ENCODE results near the gene FGF16. TPM values are rescaled to one million over a fixed set of nuclear protein-coding genes. Genes with fewer than 3 reads are reported as not detected.
"Not testable (repeated sequence)": the region's sequence is repeated elsewhere in the genome, so short reads cannot be mapped to it uniquely, and the experiment has no call there.

FGF16 gene
- under 1 TPM in 1 of 4 donors, not detected in 3; 0.31 TPM for total RNA-seq

DNA sequence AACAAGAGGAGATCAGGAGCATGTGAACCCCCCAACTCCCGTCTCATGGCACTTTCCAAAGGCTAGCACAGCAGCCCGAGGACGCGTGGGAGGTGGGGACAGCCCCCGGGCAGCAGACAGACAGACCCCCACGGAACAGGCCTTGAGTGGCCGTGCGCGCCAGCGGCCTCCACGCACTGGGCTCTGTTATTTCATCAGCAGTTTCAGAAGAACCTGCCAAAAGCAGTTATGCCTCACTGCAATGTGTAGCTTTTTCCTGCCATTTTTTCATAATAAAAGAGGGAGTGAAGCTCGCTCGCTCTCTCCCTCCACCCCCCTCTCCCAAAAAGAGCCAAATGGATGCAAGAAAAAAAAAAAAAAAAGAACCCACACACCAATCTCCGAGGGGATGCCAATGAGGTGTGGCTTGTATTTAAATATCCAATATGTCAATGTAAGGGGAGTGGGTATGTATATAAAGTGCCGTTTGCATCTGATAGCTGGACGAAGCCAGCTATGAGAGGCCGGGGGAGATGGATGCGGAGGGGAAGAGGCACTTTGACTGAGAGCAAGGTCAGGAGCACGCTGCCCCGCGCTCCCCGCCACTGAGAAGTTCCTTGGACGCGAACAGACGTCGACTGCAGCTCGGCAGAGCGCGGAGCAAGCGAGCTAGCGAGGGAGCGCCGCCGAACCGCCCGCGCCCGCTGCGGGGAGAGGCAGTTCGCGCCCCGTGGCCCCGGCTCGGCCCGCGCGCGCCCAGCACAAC is at the start of gene FGF16:
Gene FGF16, plus strand, starts transcription at position 482 of the 745 bp plus-strand sequence. CDS start 286 bp downstream, outside the sequence.
- DNase-seq (ENCODE audit: low spot score) (no peak), ATAC-seq (ENCODE audit: low FRiP score) (no peak)
- TF ChIP-seq, protein P1, sequence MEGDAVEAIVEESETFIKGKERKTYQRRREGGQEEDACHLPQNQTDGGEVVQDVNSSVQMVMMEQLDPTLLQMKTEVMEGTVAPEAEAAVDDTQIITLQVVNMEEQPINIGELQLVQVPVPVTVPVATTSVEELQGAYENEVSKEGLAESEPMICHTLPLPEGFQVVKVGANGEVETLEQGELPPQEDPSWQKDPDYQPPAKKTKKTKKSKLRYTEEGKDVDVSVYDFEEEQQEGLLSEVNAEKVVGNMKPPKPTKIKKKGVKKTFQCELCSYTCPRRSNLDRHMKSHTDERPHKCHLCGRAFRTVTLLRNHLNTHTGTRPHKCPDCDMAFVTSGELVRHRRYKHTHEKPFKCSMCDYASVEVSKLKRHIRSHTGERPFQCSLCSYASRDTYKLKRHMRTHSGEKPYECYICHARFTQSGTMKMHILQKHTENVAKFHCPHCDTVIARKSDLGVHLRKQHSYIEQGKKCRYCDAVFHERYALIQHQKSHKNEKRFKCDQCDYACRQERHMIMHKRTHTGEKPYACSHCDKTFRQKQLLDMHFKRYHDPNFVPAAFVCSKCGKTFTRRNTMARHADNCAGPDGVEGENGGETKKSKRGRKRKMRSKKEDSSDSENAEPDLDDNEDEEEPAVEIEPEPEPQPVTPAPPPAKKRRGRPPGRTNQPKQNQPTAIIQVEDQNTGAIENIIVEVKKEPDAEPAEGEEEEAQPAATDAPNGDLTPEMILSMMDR (IDR thresholded peaks at IDR 0.05) = no peak

DNA sequence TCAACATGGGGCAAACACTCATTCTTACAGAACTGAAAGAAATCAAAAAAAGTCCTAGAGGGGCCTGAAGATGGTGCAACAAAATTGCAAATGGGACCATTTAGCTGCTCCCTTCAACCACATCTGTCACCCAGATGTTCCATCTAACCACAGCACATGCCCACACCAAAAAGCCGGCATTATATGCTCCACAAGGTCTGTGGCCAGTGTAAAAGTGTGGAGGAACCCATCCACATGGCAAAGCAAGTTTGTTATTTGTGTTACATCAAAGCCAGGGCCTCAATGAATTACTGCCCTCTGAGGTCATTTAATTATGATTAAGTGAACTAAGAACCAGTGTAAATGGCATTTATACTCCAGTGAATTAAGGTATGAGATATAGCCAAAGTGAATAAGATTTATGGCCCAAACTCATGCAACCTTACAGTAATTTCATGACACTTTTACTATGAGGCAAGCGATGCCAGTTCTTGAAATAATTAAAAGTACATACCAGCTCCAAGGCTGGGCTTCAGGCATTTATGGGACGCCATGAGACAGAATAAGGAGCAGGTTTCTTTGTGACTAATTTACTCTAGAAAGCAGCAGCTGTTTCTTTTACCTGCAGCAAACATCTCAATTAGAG is 48.7 kb upstream of the FGF16 start:
- TF ChIP-seq, protein P1 (IDR thresholded peaks at IDR 0.05) = no peak
- no peak for DNase-seq (ENCODE audit: low spot score)
- ATAC-seq (ENCODE audit: low FRiP score) = no peak

DNA sequence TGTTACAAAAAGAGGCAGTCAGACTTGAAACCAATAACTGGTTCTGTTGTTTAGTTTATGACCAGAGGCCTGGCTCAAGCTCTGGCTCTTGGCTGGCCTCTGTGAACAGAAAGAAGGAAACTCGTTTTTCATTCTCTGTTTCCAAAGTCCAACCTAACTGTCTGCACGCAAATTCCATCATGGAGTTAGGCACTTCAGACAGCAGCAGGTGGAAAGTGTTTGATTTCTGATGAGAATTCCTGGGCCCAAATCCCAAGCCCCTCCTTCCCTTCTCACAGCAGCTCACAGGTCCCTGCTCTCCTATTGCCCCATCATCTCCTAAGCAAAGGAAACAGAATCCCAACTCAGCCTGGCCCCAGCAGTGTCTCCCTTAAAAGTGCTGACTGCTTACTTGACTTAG is 42.8 kb upstream of the FGF16 start:
- ATAC-seq (ENCODE audit: low FRiP score) (no peak), DNase-seq (ENCODE audit: low spot score) (no peak)
- TF ChIP-seq, protein P1 (IDR thresholded peaks at IDR 0.05) = no peak

DNA sequence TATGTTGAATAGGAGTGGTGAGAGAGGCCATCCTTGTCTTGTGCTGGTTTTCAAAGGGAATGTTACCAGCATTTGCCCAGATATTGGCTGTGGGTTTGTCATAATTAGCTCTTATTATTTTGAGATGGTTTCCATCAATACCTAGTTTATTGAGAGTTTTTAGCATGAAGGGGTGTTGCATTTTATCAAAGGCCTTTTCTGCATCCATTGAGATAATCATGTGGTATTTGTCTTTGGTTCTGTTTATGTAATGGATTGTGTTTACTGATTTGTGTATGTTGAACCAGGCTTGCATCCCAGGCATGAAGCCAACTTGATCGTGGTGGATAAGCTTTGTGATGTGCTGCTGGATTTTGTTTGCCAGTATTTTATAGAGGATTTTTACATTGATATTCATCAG is 39.4 kb upstream of the FGF16 start:
- ATAC-seq (ENCODE audit: low FRiP score); DNase-seq (ENCODE audit: low spot score): not testable (repeated sequence)

DNA sequence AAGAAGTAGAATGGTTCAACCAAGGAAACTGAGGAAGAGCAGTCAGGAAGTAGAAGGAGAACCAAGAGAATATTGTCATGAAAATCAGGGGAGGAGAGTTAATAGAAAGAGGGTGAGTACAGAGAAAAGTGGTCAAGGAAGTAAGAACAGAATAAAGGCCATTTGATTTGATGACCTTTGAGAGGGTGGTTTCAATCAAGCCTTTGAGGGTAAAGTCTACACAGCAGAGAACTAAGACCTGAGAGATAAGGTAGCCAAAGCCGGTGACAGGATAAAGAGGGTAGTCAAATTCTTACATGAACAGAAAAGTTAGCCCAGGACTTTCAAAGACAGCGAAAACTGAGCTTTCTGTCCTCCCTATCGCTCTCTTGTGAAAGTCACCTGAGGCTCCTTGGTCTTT is 34.6 kb upstream of the FGF16 start:
- TF ChIP-seq, protein P1 (IDR thresholded peaks at IDR 0.05) = no peak
- DNase-seq (ENCODE audit: low spot score) (no peak), ATAC-seq (ENCODE audit: low FRiP score) (no peak)

DNA sequence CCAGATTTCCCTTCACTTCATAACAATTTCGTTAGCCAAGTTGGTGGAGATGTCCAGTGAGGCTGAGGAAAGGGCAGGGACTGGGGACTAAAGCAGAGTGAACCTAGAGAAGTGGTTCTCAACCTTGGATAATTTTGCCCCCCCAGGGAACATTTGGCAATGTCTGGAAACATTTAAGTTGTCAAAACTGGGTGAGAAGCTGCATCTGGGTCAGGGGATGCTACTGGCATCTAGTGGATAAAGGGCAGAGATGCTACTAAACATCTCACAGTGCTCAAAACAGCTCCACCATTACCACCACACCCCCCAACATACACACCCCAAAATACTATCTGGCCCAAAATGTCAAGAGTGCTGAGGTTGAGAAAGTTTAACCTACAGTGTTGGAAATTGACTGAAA is 32.0 kb upstream of the FGF16 start:
- DNase-seq (ENCODE audit: low spot score) (no peak), ATAC-seq (ENCODE audit: low FRiP score) (no peak)
- TF ChIP-seq, protein P1 (IDR thresholded peaks at IDR 0.05) = no peak

DNA sequence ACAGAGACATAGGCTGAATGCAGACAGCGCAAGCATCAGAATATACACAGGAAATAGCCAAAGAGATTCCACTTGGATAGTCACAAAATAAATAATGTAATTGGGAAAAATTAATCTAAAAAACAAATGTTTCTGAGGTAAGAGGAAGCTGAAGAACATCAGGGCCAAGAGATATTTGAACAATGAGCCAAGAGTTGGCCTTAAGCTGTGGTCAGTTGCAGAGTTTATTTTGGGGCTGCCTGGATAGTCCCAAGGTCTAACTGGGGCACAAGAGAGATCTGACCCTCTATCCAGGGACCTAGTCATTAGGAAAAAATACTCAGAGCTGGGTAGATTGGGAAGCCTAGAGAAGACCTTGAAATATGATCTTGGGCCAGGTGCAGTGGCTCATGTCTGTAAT is 31.3 kb upstream of the FGF16 start:
- TF ChIP-seq, protein P1 (IDR thresholded peaks at IDR 0.05) = no peak
- no peak for DNase-seq (ENCODE audit: low spot score)
- no peak for ATAC-seq (ENCODE audit: low FRiP score)

All from omental fat pad (tissue), 4 donors.